Measurements from ENCODE around the gene ASTN2.

GRCh38 chr9:117411547-117411946 lies 3.3 kb downstream of the ASTN2 start:
- TF ChIP-seq EP300 (conservative IDR thresholded peaks at IDR 0.05; ENCODE audit: poor library complexity, severe bottlenecking) = no peak
- TF ChIP-seq, protein P1, sequence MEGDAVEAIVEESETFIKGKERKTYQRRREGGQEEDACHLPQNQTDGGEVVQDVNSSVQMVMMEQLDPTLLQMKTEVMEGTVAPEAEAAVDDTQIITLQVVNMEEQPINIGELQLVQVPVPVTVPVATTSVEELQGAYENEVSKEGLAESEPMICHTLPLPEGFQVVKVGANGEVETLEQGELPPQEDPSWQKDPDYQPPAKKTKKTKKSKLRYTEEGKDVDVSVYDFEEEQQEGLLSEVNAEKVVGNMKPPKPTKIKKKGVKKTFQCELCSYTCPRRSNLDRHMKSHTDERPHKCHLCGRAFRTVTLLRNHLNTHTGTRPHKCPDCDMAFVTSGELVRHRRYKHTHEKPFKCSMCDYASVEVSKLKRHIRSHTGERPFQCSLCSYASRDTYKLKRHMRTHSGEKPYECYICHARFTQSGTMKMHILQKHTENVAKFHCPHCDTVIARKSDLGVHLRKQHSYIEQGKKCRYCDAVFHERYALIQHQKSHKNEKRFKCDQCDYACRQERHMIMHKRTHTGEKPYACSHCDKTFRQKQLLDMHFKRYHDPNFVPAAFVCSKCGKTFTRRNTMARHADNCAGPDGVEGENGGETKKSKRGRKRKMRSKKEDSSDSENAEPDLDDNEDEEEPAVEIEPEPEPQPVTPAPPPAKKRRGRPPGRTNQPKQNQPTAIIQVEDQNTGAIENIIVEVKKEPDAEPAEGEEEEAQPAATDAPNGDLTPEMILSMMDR (IDR thresholded peaks at IDR 0.05; ENCODE audit: poor library complexity, severe bottlenecking) = peak; percentile 56
- peak; percentile 44 for TF ChIP-seq RAD21 (conservative IDR thresholded peaks at IDR 0.05)
- no peak for TF ChIP-seq POLR2AphosphoS5 (IDR thresholded peaks at IDR 0.05)
- no peak for TF ChIP-seq EZH2 (IDR thresholded peaks at IDR 0.05; ENCODE audit: borderline replicate concordance, insufficient read depth, low read length, poor library complexity, severe bottlenecking)
